Endodermal cell (in vitro differentiated cells): Measurements from ENCODE around the gene UBC. TPM values are rescaled to one million over a fixed set of nuclear protein-coding genes. Genes with fewer than 3 reads are reported as not detected.
A peak's percentile ranks its signal among the peaks of the same experiment; 100 is the strongest.

Experiments
- DNase-seq: peaks from one replicate; pipeline ENCODE4 v3.0.0-alpha.2; 2017
- H3K27ac ChIP-seq: 2 replicates; pipeline ENCODE4 v1.5.1; 2013; ENCODE audit warnings: mild to moderate bottlenecking, low read depth, low read length, moderate library complexity
- H3K27me3 ChIP-seq: 2 replicates; pipeline ENCODE4 v1.6.1; 2013; ENCODE audit warnings: mild to moderate bottlenecking, low read length, moderate library complexity; ENCODE audit not compliant: insufficient read depth, control insufficient read depth, poor library complexity, severe bottlenecking
- H3K36me3 ChIP-seq: 2 replicates; pipeline ENCODE4 v1.7.0; 2013; ENCODE audit warnings: mild to moderate bottlenecking, low read length, moderate library complexity; ENCODE audit not compliant: control insufficient read depth, insufficient read depth
- H3K4me1 ChIP-seq: one replicate; pipeline ENCODE4 v1.7.0; 2013; ENCODE audit warnings: low read length; ENCODE audit not compliant: control insufficient read depth, insufficient read depth
- H3K4me3 ChIP-seq: 2 replicates; pipeline ENCODE4 v1.5.1; 2013; ENCODE audit warnings: mild to moderate bottlenecking, low read length, moderate library complexity
- H3K9ac ChIP-seq: 2 replicates; pipeline ENCODE4 v1.6.1; 2013; ENCODE audit warnings: mild to moderate bottlenecking, low read length, moderate library complexity; ENCODE audit not compliant: poor library complexity, severe bottlenecking; ENCODE audit errors: extremely low read depth
- H3K9me3 ChIP-seq: 2 replicates; pipeline ENCODE4 v1.6.1; 2013; ENCODE audit warnings: mild to moderate bottlenecking, low read length, moderate library complexity; ENCODE audit not compliant: control insufficient read depth
- H3K27ac Mint-ChIP-seq: 2 replicates; pipeline ENCODE4 v1.8.0; 2020; ENCODE audit warnings: mixed read lengths
- H3K27me3 Mint-ChIP-seq: 2 replicates; pipeline ENCODE4 v1.8.0; 2021; ENCODE audit warnings: mild to moderate bottlenecking, mixed read lengths; ENCODE audit not compliant: insufficient read depth
- H3K36me3 Mint-ChIP-seq: 2 replicates; pipeline ENCODE4 v1.8.0; 2020; ENCODE audit warnings: low read depth, mixed read lengths
- H3K4me1 Mint-ChIP-seq: 2 replicates; pipeline ENCODE4 v1.8.0; 2020; ENCODE audit warnings: mixed read lengths
- H3K4me3 Mint-ChIP-seq: 2 replicates; pipeline ENCODE4 v1.8.0; 2020; ENCODE audit warnings: mild to moderate bottlenecking, moderate library complexity, mixed read lengths
- H3K9me3 Mint-ChIP-seq: 2 replicates; pipeline ENCODE4 v1.8.0; 2020; ENCODE audit warnings: mild to moderate bottlenecking, mixed read lengths
- CTCF ChIP-seq: fragments of 200-600 bp; sonication (generic); conservative IDR thresholded peaks from 2 replicates; pipeline ENCODE4 v1.5.0; 2021; ENCODE audit warnings: antibody characterized with exemption, mild to moderate bottlenecking
- WGBS, 2 experiments: methylation state at CpG; one replicate each; pipeline versions ENCODE4 v1.1.5 to v1.1.7; 2013; ENCODE audit warnings: missing lambda C conversion rate in 2 of 2, mixed read lengths in 1 of 2; ENCODE audit not compliant: insufficient coverage in 1 of 2, insufficient read length in 1 of 2; 5-methylcytosine and 5-hydroxymethylcytosine counted together
- total RNA-seq, 2 donors: library from RNA; stranded (reverse); fragmentation: NEBNext Ultra II Directional in 1 of 2; extraction: Animal tissue kit (Norgen Biotek cat#: 25700) in 1 of 2; gene quantifications; 2 replicates in 1 of 2; 3 replicates in 1 of 2; pipeline ENCODE4 v1.2.1, GENCODE V29; 2021

The UBC gene
- total RNA-seq, 2 donors from 2014 or later, result 580 to 625 TPM

GRCh38 chr12:124864326-124864752 is 50.1 kb downstream of the UBC start:
- no peak overlapping the region for H3K9ac ChIP-seq
- H3K9me3 ChIP-seq, result no peaks in the 10 kb centered on the region
- Mint-ChIP-seq H3K4me1 (peaks cover 18% of the 10 kb centered on the region), H3K4me3 (peak overlapping the region; percentile 69), H3K27ac (no peak overlapping the region), H3K27me3 (peaks cover 9% of the 10 kb centered on the region), H3K36me3 (peaks cover 2% of the 10 kb centered on the region), H3K9me3 (no peaks in the 10 kb centered on the region)
- H3K4me1 ChIP-seq, result no peaks in the 10 kb centered on the region
- peaks cover 6% of the 10 kb centered on the region for H3K27me3 ChIP-seq
- TF ChIP-seq CTCF, result no peak
- H3K27ac ChIP-seq, result no peak overlapping the region
- 88 to 94% methylated on average over 8 to 14 of the region's 14 CpGs for WGBS, 2 experiments
- no peak for DNase-seq
- peak overlapping the region; percentile 60 for H3K4me3 ChIP-seq
- H3K36me3 ChIP-seq, result no peaks in the 10 kb centered on the region

GRCh38 chr12:124863416-124864325 is 50.8 kb downstream of the UBC start, which contains the start of gene SCARB1:
SCARB1 (minus strand) TSS chr12:124863864; CDS start chr12:124863720, 144 bp downstream.
- H3K27me3 ChIP-seq, result peaks cover 6% of the 10 kb centered on the region
- Mint-ChIP-seq H3K36me3 (peaks cover 3% of the 10 kb centered on the region), H3K27me3 (peaks cover 9% of the 10 kb centered on the region), H3K4me3 (peak within 1 kb of the TSS; percentile 69), H3K27ac (no peak within 1 kb of the TSS), H3K9me3 (no peaks in the 10 kb centered on the region), H3K4me1 (peaks cover 12% of the 10 kb centered on the region)
- no peaks in the 10 kb centered on the region for H3K9me3 ChIP-seq
- TF ChIP-seq CTCF, result peak; percentile 19
- peak within 1 kb of the TSS; percentile 84 for H3K4me3 ChIP-seq
- no peaks in the 10 kb centered on the region for H3K4me1 ChIP-seq
- WGBS, 2 experiments, result 1 to 2% methylated on average over 18 to 89 of the region's 89 CpGs
- no peak within 1 kb of the TSS for H3K27ac ChIP-seq
- H3K9ac ChIP-seq, result peak within 1 kb of the TSS; percentile 66
- H3K36me3 ChIP-seq, result no peaks in the 10 kb centered on the region
- DNase-seq, result peak; percentile 98

GRCh38 chr12:124862768-124863415 is 51.6 kb downstream of the UBC start:
- Histone ChIP-seq H3K27me3 (peaks cover 6% of the 10 kb centered on the region), H3K4me3 (peak overlapping the region; percentile 84), H3K27ac (no peak overlapping the region), H3K9ac (peak overlapping the region; percentile 66), H3K9me3 (no peaks in the 10 kb centered on the region), H3K4me1 (no peaks in the 10 kb centered on the region), H3K36me3 (no peaks in the 10 kb centered on the region)
- H3K4me1 Mint-ChIP-seq, result peaks cover 12% of the 10 kb centered on the region
- 19 to 20% methylated on average over 14 to 22 of the region's 22 CpGs for WGBS, 2 experiments
- peaks cover 9% of the 10 kb centered on the region for H3K27me3 Mint-ChIP-seq
- no peak for TF ChIP-seq CTCF
- peak overlapping the region; percentile 69 for H3K4me3 Mint-ChIP-seq
- H3K27ac Mint-ChIP-seq, result no peak overlapping the region
- no peaks in the 10 kb centered on the region for H3K9me3 Mint-ChIP-seq
- DNase-seq, result peak; percentile 77
- peaks cover 3% of the 10 kb centered on the region for H3K36me3 Mint-ChIP-seq
